DOHH2 (cell line): ENCODE results near the gene GPR132.

Experiments
- EZH2phosphoT487 ChIP-seq: fragments of 200-600 bp; sonication (generic); IDR thresholded peaks from 2 replicates; pipeline ENCODE4 v1.6.1; 2017; ENCODE audit warnings: borderline replicate concordance, mild to moderate bottlenecking, antibody characterized with exemption, low read length, moderate library complexity, mixed read lengths
- TF ChIP-seq, protein P1 (sequence below): fragments of 200-600 bp; sonication (generic); IDR thresholded peaks from one replicate; pipeline ENCODE4 v1.5.1; 2014; ENCODE audit warnings: antibody characterized with exemption, mild to moderate bottlenecking, low read depth, low read length; ENCODE audit not compliant: poor library complexity, severe bottlenecking

DNA sequence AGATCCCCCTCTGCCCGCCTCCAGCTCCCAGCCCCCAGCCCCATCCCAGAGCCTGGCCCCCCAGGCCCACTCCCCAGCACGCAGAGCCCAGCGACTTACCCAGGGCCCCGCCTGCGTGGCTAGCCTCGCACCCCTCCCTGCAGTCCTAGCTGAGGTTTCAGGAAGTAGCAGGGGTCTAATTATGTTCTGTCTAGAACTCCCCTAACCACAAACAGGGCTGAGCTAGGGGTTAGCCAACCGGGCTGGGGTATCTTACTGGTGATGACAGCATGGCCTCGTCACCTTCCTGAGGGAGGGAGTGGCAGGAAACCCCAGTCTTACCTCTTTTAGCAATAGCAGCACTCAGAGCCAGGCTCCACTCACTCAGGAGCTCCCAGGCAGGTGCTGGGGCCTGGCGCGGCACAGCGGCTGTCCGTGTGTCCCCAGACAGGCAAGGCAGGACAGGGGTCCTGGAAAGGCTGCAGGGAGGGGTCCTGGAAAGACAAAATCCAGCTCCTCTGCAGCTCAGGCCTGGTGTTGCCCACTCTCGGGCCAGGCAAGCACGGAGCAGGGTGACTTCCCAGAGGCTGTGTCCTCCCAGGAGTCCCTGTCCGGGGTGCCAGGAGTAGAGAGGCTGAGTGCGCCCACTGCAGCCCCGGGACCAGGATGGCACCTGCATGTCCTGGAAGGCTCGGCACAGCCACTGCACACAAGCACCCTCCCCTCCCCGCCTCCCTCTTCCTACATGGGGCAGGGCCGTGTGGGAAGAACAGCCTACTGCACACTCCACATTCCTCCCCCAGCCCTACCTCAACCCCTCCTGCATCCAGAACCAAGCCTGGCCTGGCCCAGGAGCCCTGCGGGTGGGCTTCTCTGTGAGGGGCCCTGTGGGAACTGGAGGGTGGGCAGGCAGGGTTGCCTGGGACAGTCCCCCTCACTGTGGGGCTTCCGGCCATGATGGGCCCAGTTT lies at the start of gene GPR132:
- TF ChIP-seq, protein P1, sequence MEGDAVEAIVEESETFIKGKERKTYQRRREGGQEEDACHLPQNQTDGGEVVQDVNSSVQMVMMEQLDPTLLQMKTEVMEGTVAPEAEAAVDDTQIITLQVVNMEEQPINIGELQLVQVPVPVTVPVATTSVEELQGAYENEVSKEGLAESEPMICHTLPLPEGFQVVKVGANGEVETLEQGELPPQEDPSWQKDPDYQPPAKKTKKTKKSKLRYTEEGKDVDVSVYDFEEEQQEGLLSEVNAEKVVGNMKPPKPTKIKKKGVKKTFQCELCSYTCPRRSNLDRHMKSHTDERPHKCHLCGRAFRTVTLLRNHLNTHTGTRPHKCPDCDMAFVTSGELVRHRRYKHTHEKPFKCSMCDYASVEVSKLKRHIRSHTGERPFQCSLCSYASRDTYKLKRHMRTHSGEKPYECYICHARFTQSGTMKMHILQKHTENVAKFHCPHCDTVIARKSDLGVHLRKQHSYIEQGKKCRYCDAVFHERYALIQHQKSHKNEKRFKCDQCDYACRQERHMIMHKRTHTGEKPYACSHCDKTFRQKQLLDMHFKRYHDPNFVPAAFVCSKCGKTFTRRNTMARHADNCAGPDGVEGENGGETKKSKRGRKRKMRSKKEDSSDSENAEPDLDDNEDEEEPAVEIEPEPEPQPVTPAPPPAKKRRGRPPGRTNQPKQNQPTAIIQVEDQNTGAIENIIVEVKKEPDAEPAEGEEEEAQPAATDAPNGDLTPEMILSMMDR, result no peak
- TF ChIP-seq EZH2phosphoT487, result no peak
